SK-N-SH treated with all-trans-retinoic acid at 6 μM for 48 hours (cell line): ENCODE data around the gene GRB14.
A peak's percentile ranks its signal among the peaks of the same experiment; 100 is the strongest.

Experiments used
- ATAC-seq: fragments of 200-7000 bp; cut with Tn5 transposase; 3 replicates; pipeline ENCODE4 v1.9.1; 2020; ENCODE audit warnings: mild to moderate bottlenecking, moderate library complexity
- ARNTL ChIP-seq: fragments of 450-650 bp; formaldehyde crosslinking; IDR thresholded peaks from 2 replicates; pipeline ENCODE4 v1.5.0; 2020; ENCODE audit warnings: low read depth, mild to moderate bottlenecking, moderate library complexity, borderline replicate concordance
- BACH2 ChIP-seq: fragments of 250-450 bp; sonication (Bioruptor Pico); IDR thresholded peaks from 2 replicates; pipeline ENCODE4 v1.9.0; 2021; ENCODE audit warnings: mild to moderate bottlenecking, borderline replicate concordance
- CREB5 ChIP-seq: fragments of 250-450 bp; sonication (Bioruptor Pico); IDR thresholded peaks from 2 replicates; pipeline ENCODE4 v1.5.1; 2020; ENCODE audit warnings: low read depth, mild to moderate bottlenecking, moderate library complexity
- CSDC2 ChIP-seq: fragments of 250-450 bp; sonication (Bioruptor Pico); IDR thresholded peaks from 2 replicates; pipeline ENCODE4 v1.5.0; 2020; ENCODE audit warnings: mild to moderate bottlenecking, moderate library complexity
- ESRRG ChIP-seq: fragments of 250-450 bp; sonication (Bioruptor Pico); IDR thresholded peaks from 2 replicates; pipeline ENCODE4 v1.6.1; 2021; ENCODE audit warnings: mild to moderate bottlenecking
- GLIS3 ChIP-seq: fragments of 250-450 bp; sonication (Bioruptor Pico); IDR thresholded peaks from 2 replicates; pipeline ENCODE4 v1.5.0; 2020; ENCODE audit warnings: mild to moderate bottlenecking, moderate library complexity
- ISL1 ChIP-seq: fragments of 250-450 bp; sonication (Bioruptor Pico); IDR thresholded peaks from 2 replicates; pipeline ENCODE4 v2.1.2; 2022; ENCODE audit warnings: mild to moderate bottlenecking, moderate library complexity
- OSR1 ChIP-seq: fragments of 250-450 bp; sonication (Bioruptor Pico); IDR thresholded peaks from 2 replicates; pipeline ENCODE4 v1.8.0; 2022; ENCODE audit warnings: moderate library complexity, mild to moderate bottlenecking, inconsistent platforms
- PATZ1 ChIP-seq: fragments of 250-450 bp; sonication (Bioruptor Pico); IDR thresholded peaks from 2 replicates; pipeline ENCODE4 v1.8.0; 2020; ENCODE audit warnings: mild to moderate bottlenecking, moderate library complexity, borderline replicate concordance
- PPARA ChIP-seq: fragments of 250-450 bp; sonication (Bioruptor Pico); IDR thresholded peaks from 2 replicates; pipeline ENCODE4 v1.5.0; 2020; ENCODE audit warnings: mild to moderate bottlenecking, borderline replicate concordance
- RARB ChIP-seq: fragments of 250-450 bp; sonication (Bioruptor Pico); IDR thresholded peaks from 2 replicates; pipeline ENCODE4 v1.8.0; 2021; ENCODE audit warnings: mild to moderate bottlenecking, moderate library complexity
- SNAI2 ChIP-seq: fragments of 250-450 bp; sonication (Bioruptor Pico); IDR thresholded peaks from 2 replicates; pipeline ENCODE4 v1.5.0; 2020; ENCODE audit warnings: mild to moderate bottlenecking, moderate library complexity
- TCF4 ChIP-seq: fragments of 250-450 bp; sonication (Bioruptor Pico); IDR thresholded peaks from 2 replicates; pipeline ENCODE4 v1.8.0; 2021; ENCODE audit warnings: mild to moderate bottlenecking, moderate library complexity, borderline replicate concordance
- TOX ChIP-seq: fragments of 250-450 bp; sonication (Bioruptor Pico); IDR thresholded peaks from 2 replicates; pipeline ENCODE4 v1.8.0; 2021; ENCODE audit warnings: mild to moderate bottlenecking, moderate library complexity, borderline replicate concordance
- TSHZ2 ChIP-seq: fragments of 250-450 bp; sonication (Bioruptor Pico); IDR thresholded peaks from 2 replicates; pipeline ENCODE4 v1.5.0; 2020; ENCODE audit warnings: mild to moderate bottlenecking, moderate library complexity
- ZNF565 ChIP-seq: fragments of 450-650 bp; formaldehyde crosslinking; conservative IDR thresholded peaks from 2 replicates; pipeline ENCODE4 v1.5.0; 2020; ENCODE audit warnings: low read depth, mild to moderate bottlenecking, moderate library complexity
- ZNF70 ChIP-seq: fragments of 450-650 bp; formaldehyde crosslinking; IDR thresholded peaks from 2 replicates; pipeline ENCODE4 v1.5.0; 2020; ENCODE audit warnings: mild to moderate bottlenecking, moderate library complexity
- ZNF8 ChIP-seq: fragments of 450-650 bp; formaldehyde crosslinking; IDR thresholded peaks from 2 replicates; pipeline ENCODE4 v1.5.0; 2020; ENCODE audit warnings: mild to moderate bottlenecking, moderate library complexity
- TF ChIP-seq, protein P1 (sequence below): fragments of 250-450 bp; sonication (Bioruptor Pico); IDR thresholded peaks from 2 replicates; pipeline ENCODE4 v1.5.1; 2021; ENCODE audit warnings: mild to moderate bottlenecking, moderate library complexity

GRB14 gene

GRCh38 chr2:164523726-164524125, 97.6 kb downstream of the GRB14 start:
- TF ChIP-seq TCF4 (CRISPR knock-in tag) (no peak), PPARA (CRISPR knock-in tag) (no peak), CREB5 (CRISPR knock-in tag) (no peak), ESRRG (CRISPR knock-in tag) (no peak), ARNTL (no peak), TOX (CRISPR knock-in tag) (no peak), CSDC2 (CRISPR knock-in tag) (no peak)
- ATAC-seq = no peak; the same call in 2 of the 3 replicates

- TF ChIP-seq PATZ1 (CRISPR knock-in tag) = no peak
- TF ChIP-seq, protein P1, sequence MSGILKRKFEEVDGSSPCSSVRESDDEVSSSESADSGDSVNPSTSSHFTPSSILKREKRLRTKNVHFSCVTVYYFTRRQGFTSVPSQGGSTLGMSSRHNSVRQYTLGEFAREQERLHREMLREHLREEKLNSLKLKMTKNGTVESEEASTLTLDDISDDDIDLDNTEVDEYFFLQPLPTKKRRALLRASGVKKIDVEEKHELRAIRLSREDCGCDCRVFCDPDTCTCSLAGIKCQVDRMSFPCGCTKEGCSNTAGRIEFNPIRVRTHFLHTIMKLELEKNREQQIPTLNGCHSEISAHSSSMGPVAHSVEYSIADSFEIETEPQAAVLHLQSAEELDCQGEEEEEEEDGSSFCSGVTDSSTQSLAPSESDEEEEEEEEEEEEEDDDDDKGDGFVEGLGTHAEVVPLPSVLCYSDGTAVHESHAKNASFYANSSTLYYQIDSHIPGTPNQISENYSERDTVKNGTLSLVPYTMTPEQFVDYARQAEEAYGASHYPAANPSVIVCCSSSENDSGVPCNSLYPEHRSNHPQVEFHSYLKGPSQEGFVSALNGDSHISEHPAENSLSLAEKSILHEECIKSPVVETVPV (CRISPR knock-in tag) = no peak
- no peak for TF ChIP-seq TSHZ2 (CRISPR knock-in tag)
- no peak for TF ChIP-seq PPARA (CRISPR knock-in tag)
- TF ChIP-seq ZNF8 (CRISPR knock-in tag) = no peak
- no peak for TF ChIP-seq TOX (CRISPR knock-in tag)
- TF ChIP-seq ZNF70 (CRISPR knock-in tag) = no peak
- TF ChIP-seq GLIS3 (CRISPR knock-in tag) = no peak
- TF ChIP-seq, all 23 proteins: peak for 0
- ATAC-seq = peak; percentile 95
Measured at GRCh38 chr2:164523009-164523408, 98.3 kb downstream of the GRB14 start.

- no peak for TF ChIP-seq ZNF70 (CRISPR knock-in tag)
- TF ChIP-seq OSR1 (CRISPR knock-in tag) = no peak
- TF ChIP-seq CREB5 (CRISPR knock-in tag) = no peak
- no peak for TF ChIP-seq SNAI2 (CRISPR knock-in tag)
- no peak for TF ChIP-seq ZNF565 (CRISPR knock-in tag)
- TF ChIP-seq RARB = no peak
Measured at GRCh38 chr2:164522561-164522981, 98.7 kb downstream of the GRB14 start.

DNA sequence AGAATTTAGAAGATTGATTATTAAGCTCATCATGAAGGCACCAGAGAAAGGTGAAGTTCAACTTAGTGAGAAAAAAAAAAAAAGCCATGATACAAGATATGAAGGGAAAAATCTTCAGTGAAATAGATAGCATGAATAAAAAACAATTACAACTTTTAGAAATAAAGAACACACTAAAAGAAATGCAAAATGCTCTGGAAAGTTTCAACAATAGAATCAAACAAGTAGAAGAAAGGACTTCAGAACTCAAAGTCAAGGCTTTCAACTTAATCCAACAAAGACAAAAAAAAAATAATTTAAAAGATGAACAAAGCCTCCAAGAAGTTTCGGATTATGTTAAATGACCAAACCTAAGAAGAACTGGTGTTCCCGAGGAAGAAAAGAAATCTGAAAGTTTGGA, 105.5 kb downstream of the GRB14 start:
- TF ChIP-seq RARB (no peak), OSR1 (CRISPR knock-in tag) (no peak), BACH2 (CRISPR knock-in tag) (no peak), CSDC2 (CRISPR knock-in tag) (no peak), ISL1 (no peak), ESRRG (CRISPR knock-in tag) (no peak), SNAI2 (CRISPR knock-in tag) (no peak)
- no peak for ATAC-seq

More at GRCh38 chr2:164522561-164522981, 98.7 kb downstream of the GRB14 start:
- ATAC-seq = peak; percentile 20; the same call in 2 of the 3 replicates
